CD4-positive, alpha-beta memory T cell (primary cell): ENCODE measurements around the gene MTMR10. TPM values are rescaled to one million over a fixed set of nuclear protein-coding genes. Genes with fewer than 3 reads are reported as not detected.
A peak's percentile ranks its signal among the peaks of the same experiment; 100 is the strongest.

Experiments
- CTCF ChIA-PET: fragments of 350-600 bp; sonication (Branson Sonifier 250); formaldehyde crosslinking; loops from one replicate; lab custom pipeline; 2021; ENCODE audit warnings: inconsistent platforms; ENCODE audit not compliant: partially characterized antibody; lab: Charles Lee
- POLR2A ChIA-PET: fragments of 350-600 bp; sonication (Branson Sonifier 250); formaldehyde crosslinking; loops from one replicate; lab custom pipeline; 2021; ENCODE audit not compliant: partially characterized antibody; lab: Charles Lee
- DNase-seq, 5 donors: peaks; one replicate each; pipeline versions ENCODE4 v3.0.0 to v3.0.0-alpha.2; 2020 to 2022; ENCODE audit warnings: mixed read lengths in 1 of 5
- H3K27ac ChIP-seq: one replicate; pipeline ENCODE4 v1.7.0; 2013; ENCODE audit warnings: low read depth, low read length
- H3K27me3 ChIP-seq: 2 replicates; pipeline ENCODE4 v1.7.0; 2013; ENCODE audit warnings: mild to moderate bottlenecking, low read length, moderate library complexity; ENCODE audit not compliant: insufficient read depth
- H3K36me3 ChIP-seq: 2 replicates; pipeline ENCODE4 v1.7.0; 2013; ENCODE audit warnings: mild to moderate bottlenecking, low read length, moderate library complexity; ENCODE audit not compliant: insufficient read depth
- H3K4me1 ChIP-seq: 2 replicates; pipeline ENCODE4 v1.7.0; 2013; ENCODE audit warnings: mild to moderate bottlenecking, low read length, moderate library complexity; ENCODE audit not compliant: insufficient read depth
- H3K4me3 ChIP-seq, 2 donors: one replicate each; pipeline ENCODE4 v1.7.0; 2013; ENCODE audit warnings: low read length in 2 of 2, mild to moderate bottlenecking in 1 of 2
- H3K9me3 ChIP-seq, 2 donors: one replicate each; pipeline ENCODE4 v1.7.0; 2013; ENCODE audit warnings: low read length in 2 of 2, control low read depth in 1 of 2; ENCODE audit not compliant: control insufficient read depth in 1 of 2
- H3K27ac Mint-ChIP-seq, 7 donors: one replicate each; pipeline ENCODE4 v1.8.0; 2020 to 2021; ENCODE audit warnings: mixed read lengths in 7 of 7, mild to moderate bottlenecking in 6 of 7, inconsistent platforms in 3 of 7, moderate library complexity in 3 of 7
- H3K27me3 Mint-ChIP-seq, 2 donors: one replicate each; pipeline ENCODE4 v1.8.0; 2020 to 2021; ENCODE audit warnings: mixed read lengths in 2 of 2
- H3K36me3 Mint-ChIP-seq, 2 donors: one replicate each; pipeline ENCODE4 v1.8.0; 2020 to 2021; ENCODE audit warnings: mixed read lengths in 2 of 2, inconsistent platforms in 1 of 2, mild to moderate bottlenecking in 1 of 2
- H3K4me1 Mint-ChIP-seq, 4 donors: one replicate each; pipeline ENCODE4 v1.8.0; 2020 to 2021; ENCODE audit warnings: mixed read lengths in 4 of 4, mild to moderate bottlenecking in 1 of 4
- H3K4me3 Mint-ChIP-seq, 8 donors: one replicate each; pipeline ENCODE4 v1.8.0; 2020 to 2021; ENCODE audit warnings: mixed read lengths in 8 of 8, mild to moderate bottlenecking in 7 of 8, moderate library complexity in 6 of 8, inconsistent platforms in 3 of 8
- H3K9me3 Mint-ChIP-seq, 8 donors: one replicate each; pipeline ENCODE4 v1.8.0; 2020 to 2021; ENCODE audit warnings: mixed read lengths in 8 of 8, mild to moderate bottlenecking in 5 of 8, inconsistent platforms in 3 of 8, moderate library complexity in 1 of 8
- intact Hi-C: fragments of 100-400 bp; cut with micrococcal nuclease; formaldehyde crosslinking; loops from one replicate; pipeline ENCODE4 v1.15.1; 2023
- polyA plus RNA-seq, 2 donors: library from polyadenylated mRNA; unstranded; fragments of 300-500 nt; fragmentation: Illumina TruSeq; gene quantifications; one replicate each; pipeline ENCODE4 v1.2.3, GENCODE V29; 2021
- total RNA-seq, 2 experiments: library from RNA; stranded (reverse); gene quantifications; one replicate each; pipeline ENCODE4 v1.2.3, GENCODE V29; 2021

The MTMR10 gene
- total and polyA plus RNA-seq, 4 experiments from 2014 or later = 2.7 to 31.8 (median 19.0) TPM

DNA sequence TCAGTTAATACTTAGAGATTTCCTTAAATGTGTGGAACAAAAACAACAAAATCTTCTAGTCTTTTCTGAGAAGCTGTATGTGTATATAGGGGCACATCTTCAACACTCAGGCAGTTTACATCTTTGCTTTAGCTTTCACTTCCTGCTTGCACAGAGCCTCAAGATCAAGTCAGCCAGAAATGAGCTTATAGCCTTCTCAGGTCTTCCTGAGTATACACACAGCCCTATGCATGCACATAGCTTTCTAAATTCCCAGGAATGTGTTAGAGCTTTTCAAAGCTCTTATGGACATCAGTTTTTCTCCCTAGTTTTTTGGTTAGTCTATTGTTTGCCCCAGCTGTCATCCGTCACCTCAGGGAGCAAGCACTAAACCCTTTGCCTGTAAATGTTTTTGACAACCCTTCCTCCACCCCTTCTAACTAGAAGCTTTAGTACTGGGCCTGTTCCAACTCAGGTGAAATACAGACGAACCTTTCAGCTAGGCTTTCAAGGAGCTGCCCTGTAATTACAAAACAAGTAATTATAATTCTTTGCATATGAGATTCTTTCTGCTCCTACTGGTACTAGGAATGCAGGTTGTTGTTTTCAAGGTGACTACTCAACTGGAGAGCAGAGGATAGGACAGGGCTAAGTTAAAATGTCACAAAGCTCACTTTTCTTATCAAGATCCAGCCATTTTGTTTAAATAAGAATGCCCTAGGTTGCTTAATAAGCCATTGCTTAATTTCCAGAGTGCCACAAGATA lies 22.6 kb upstream of the MTMR10 start:
- POLR2A ChIA-PET = interaction anchor here (1.2 kb wide), 1 partner anchor 23 kb away, joined by 3 read pairs; the partner anchor contains the start of gene MTMR10
- H3K9me3 ChIP-seq = no peaks in the 10 kb centered on the region
- H3K27me3 Mint-ChIP-seq = peaks cover 10 to 12% of the 10 kb centered on the region in 2 donors

GRCh38 chr15:31012455-31012854 lies 21.0 kb upstream of the MTMR10 start:
- no peak for DNase-seq
- intact Hi-C loops = no loop called here
- no peaks in the 10 kb centered on the region for H3K4me1 ChIP-seq
- POLR2A ChIA-PET = no interaction called here
- peaks cover 11 to 14% of the 10 kb centered on the region in 2 donors for H3K27me3 Mint-ChIP-seq
- no peaks in the 10 kb centered on the region for H3K27me3 ChIP-seq
- peaks cover 2 to 23% (median 21%) of the 10 kb centered on the region in 8 donors for H3K9me3 Mint-ChIP-seq
- CTCF ChIA-PET = no interaction called here
- no peaks in the 10 kb centered on the region for H3K36me3 ChIP-seq
- peaks cover 4 to 11% of the 10 kb centered on the region in 2 donors for H3K36me3 Mint-ChIP-seq
- H3K4me3 ChIP-seq = no peak overlapping the region
- no peak overlapping the region for H3K27ac ChIP-seq
- no peak overlapping the region for H3K27ac Mint-ChIP-seq
- H3K4me1 Mint-ChIP-seq = peaks cover 0 to 2% (median 0%) of the 10 kb centered on the region in 4 donors
- no peaks in the 10 kb centered on the region for H3K9me3 ChIP-seq
- no peak overlapping the region for H3K4me3 Mint-ChIP-seq

More for the DNA sequence above, 22.6 kb upstream of the MTMR10 start:
- DNase-seq = no peak
- Histone ChIP-seq H3K4me1 (no peaks in the 10 kb centered on the region), H3K36me3 (no peaks in the 10 kb centered on the region), H3K27ac (no peak overlapping the region), H3K4me3 (no peak overlapping the region), H3K27me3 (no peaks in the 10 kb centered on the region)
- CTCF ChIA-PET = interaction anchor here (1.3 to 1.6 kb wide), 2 partner anchors 9 to 115 kb away, joined by 3 to 4 read pairs; no protein-coding TSS in a partner anchor
- intact Hi-C loops = no loop called here
- Mint-ChIP-seq H3K4me3 (no peak overlapping the region), H3K36me3 (peaks cover 4 to 11% of the 10 kb centered on the region in 2 donors), H3K4me1 (peaks cover 0 to 2% (median 0%) of the 10 kb centered on the region in 4 donors), H3K27ac (peak overlapping the region in 1 of 7 donors; percentile 25), H3K9me3 (peaks cover 2 to 23% (median 21%) of the 10 kb centered on the region in 8 donors)

DNA sequence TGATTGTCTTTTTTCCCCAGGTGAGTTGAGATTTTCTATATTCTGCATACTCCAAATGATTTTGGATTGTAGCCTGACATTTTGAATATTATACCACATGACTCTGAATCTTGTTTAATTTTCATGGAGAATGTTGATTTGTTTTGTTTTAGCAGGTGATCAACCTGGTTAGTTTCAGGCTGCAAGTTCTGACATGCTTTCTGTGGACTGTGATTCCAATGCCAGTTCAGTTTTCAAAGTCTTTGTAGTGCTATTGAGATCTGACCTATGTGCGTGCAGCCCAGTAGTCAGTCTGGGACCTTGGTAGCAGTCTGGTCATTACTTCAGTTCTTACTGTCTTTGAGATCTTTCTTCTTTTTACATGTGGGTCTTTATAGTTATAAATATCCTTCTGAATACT lies 18.6 kb upstream of the MTMR10 start:
- Mint-ChIP-seq H3K36me3 (peaks cover 4 to 11% of the 10 kb centered on the region in 2 donors), H3K4me1 (peaks cover 0 to 2% (median under 1%) of the 10 kb centered on the region in 4 donors), H3K9me3 (peaks cover 2 to 23% (median 21%) of the 10 kb centered on the region in 8 donors), H3K27me3 (peaks cover 13 to 14% of the 10 kb centered on the region in 2 donors), H3K4me3 (no peak overlapping the region), H3K27ac (no peak overlapping the region)
- Histone ChIP-seq H3K36me3 (no peaks in the 10 kb centered on the region), H3K27me3 (no peaks in the 10 kb centered on the region), H3K4me1 (no peaks in the 10 kb centered on the region), H3K4me3 (no peak overlapping the region), H3K27ac (no peak overlapping the region), H3K9me3 (no peaks in the 10 kb centered on the region)
- DNase-seq = no peak
- ChIA-PET POLR2A (no interaction called here), CTCF (no interaction called here)
- intact Hi-C loops = no loop called here

DNA sequence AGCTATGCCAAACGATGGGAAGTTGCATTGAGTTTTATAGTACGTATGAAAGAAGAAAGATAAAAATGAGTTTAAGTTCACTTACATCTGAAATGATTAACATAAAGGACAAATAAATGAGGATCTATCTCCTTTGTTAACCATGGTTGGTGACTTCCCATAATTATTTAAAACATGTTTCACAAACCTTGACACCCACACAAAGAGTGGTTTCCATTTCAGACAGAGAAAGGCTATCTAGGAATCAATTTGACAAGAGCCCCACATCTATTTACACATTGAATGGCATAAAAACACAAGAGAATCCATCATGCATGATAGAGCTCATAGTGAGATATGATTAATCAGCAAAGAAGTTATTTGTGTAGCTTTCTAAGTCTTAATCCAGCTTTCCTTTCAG lies 14.2 kb upstream of the MTMR10 start:
- H3K27me3 ChIP-seq = no peaks in the 10 kb centered on the region
- Mint-ChIP-seq H3K9me3 (no peaks in the 10 kb centered on the region), H3K4me3 (no peak overlapping the region), H3K27ac (no peak overlapping the region), H3K36me3 (no peaks in the 10 kb centered on the region), H3K27me3 (peaks cover 14 to 23% of the 10 kb centered on the region in 2 donors), H3K4me1 (peaks cover 6 to 7% (median 6%) of the 10 kb centered on the region in 4 donors)
- intact Hi-C loops = no loop called here
- H3K4me1 ChIP-seq = peaks cover 5% of the 10 kb centered on the region
- H3K27ac ChIP-seq = no peak overlapping the region
- no peak for DNase-seq
- H3K4me3 ChIP-seq = no peak overlapping the region
- CTCF ChIA-PET = interaction anchor here (0.8 kb wide), 1 partner anchor 9 kb away, joined by 3 read pairs; no protein-coding TSS in a partner anchor
- POLR2A ChIA-PET = interaction anchor here (1.6 kb wide), 1 partner anchor 15 kb away, joined by 3 read pairs; no protein-coding TSS in a partner anchor
- H3K36me3 ChIP-seq = no peaks in the 10 kb centered on the region
- no peaks in the 10 kb centered on the region for H3K9me3 ChIP-seq

- H3K4me1 Mint-ChIP-seq = peaks cover 5 to 6% (median 6%) of the 10 kb centered on the region in 4 donors
- DNase-seq = no peak
- no peak overlapping the region for H3K27ac ChIP-seq
- H3K36me3 Mint-ChIP-seq = no peaks in the 10 kb centered on the region
- intact Hi-C loops = no loop called here
- ChIA-PET POLR2A (no interaction called here), CTCF (no interaction called here)
- H3K27ac Mint-ChIP-seq = peak overlapping the region in 1 of 7 donors; percentile 36
- no peaks in the 10 kb centered on the region for H3K36me3 ChIP-seq
- no peaks in the 10 kb centered on the region for H3K9me3 Mint-ChIP-seq
- peaks cover 14 to 20% of the 10 kb centered on the region in 2 donors for H3K27me3 Mint-ChIP-seq
- H3K9me3 ChIP-seq = no peaks in the 10 kb centered on the region
- H3K4me1 ChIP-seq = peaks cover 5% of the 10 kb centered on the region
- H3K4me3 Mint-ChIP-seq = peak overlapping the region in 3 of 8 donors; percentile 0 to 18 (median 1)
- no peaks in the 10 kb centered on the region for H3K27me3 ChIP-seq
- H3K4me3 ChIP-seq = no peak overlapping the region
Observed at GRCh38 chr15:31004220-31004733, 12.8 kb upstream of the MTMR10 start.

DNA sequence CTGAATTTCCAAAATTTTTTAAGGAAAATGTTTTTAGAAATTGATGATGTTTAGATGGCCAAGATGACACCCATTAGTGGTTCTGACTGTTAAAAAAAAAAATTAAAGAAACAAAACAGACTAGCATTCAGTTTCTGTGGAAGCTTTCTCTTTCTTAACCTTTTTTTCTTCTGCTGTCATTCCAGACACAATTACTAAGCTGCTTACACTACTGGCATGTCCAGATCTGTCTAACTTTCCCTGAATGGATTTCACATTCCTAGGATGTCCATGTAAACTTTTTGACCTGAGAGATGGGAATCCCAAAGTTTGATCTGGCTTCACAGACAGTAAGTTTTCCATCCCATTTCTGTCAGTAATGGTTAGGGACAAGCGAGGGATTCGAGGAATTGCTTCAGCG lies 10.3 kb upstream of the MTMR10 start:
- ChIA-PET POLR2A (no interaction called here), CTCF (no interaction called here)
- Histone ChIP-seq H3K27ac (no peak overlapping the region), H3K36me3 (no peaks in the 10 kb centered on the region), H3K4me1 (peaks cover 5% of the 10 kb centered on the region), H3K27me3 (no peaks in the 10 kb centered on the region), H3K4me3 (no peak overlapping the region), H3K9me3 (no peaks in the 10 kb centered on the region)
- no peak for DNase-seq
- H3K4me3 Mint-ChIP-seq = no peak overlapping the region
- no peak overlapping the region for H3K27ac Mint-ChIP-seq
- peaks cover 7 to 15% of the 10 kb centered on the region in 2 donors for H3K27me3 Mint-ChIP-seq
- peaks cover 5 to 6% (median 6%) of the 10 kb centered on the region in 4 donors for H3K4me1 Mint-ChIP-seq
- no peaks in the 10 kb centered on the region for H3K36me3 Mint-ChIP-seq
- peaks cover 0 to 5% (median 2%) of the 10 kb centered on the region in 8 donors for H3K9me3 Mint-ChIP-seq
- intact Hi-C loops = no loop called here

DNA sequence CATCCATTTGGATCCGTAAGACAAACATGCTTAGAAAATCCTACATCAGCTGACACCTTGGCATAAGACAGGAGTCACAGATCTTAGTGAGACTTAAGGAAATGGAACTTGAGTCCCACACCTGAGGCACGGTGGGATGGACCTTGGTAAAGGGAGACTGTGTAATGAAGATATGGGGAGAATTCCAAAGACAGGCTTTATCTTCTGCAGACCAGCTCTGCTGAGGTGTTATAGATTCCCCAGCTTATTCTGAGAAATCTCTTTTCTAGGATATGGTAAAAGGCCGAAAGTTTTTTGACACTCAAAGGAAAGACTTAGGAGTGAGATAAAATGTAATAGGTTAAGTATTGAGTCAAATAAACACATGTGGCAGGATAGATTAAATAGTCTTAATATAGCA lies 8.3 kb upstream of the MTMR10 start:
- Mint-ChIP-seq H3K4me1 (peaks cover 5 to 6% (median 5%) of the 10 kb centered on the region in 4 donors), H3K36me3 (no peaks in the 10 kb centered on the region), H3K4me3 (no peak overlapping the region), H3K27ac (no peak overlapping the region), H3K9me3 (peaks cover 0 to 5% (median 2%) of the 10 kb centered on the region in 8 donors), H3K27me3 (peaks cover 7 to 12% of the 10 kb centered on the region in 2 donors)
- Histone ChIP-seq H3K27me3 (no peaks in the 10 kb centered on the region), H3K27ac (no peak overlapping the region), H3K36me3 (no peaks in the 10 kb centered on the region), H3K9me3 (no peaks in the 10 kb centered on the region), H3K4me3 (no peak overlapping the region), H3K4me1 (peaks cover 5% of the 10 kb centered on the region)
- CTCF ChIA-PET = no interaction called here
- POLR2A ChIA-PET = no interaction called here
- intact Hi-C loops = loop anchor here (10.0 kb wide), 2 partner anchors 125 to 325 kb away; partner anchors contain the start of gene KLF13
- DNase-seq = no peak
